ES-I3 (cell line): Measurements from ENCODE around the gene CDCA4.

Source experiments
- H3K36me3 ChIP-seq: 2 replicates; pipeline ENCODE4 v1.6.1; 2013; ENCODE audit warnings: mild to moderate bottlenecking, low read length, control low read depth, moderate library complexity; ENCODE audit not compliant: insufficient read depth
- H3K4me1 ChIP-seq: 2 replicates; pipeline ENCODE4 v1.6.1; 2013; ENCODE audit warnings: mild to moderate bottlenecking, control low read depth, low read length; ENCODE audit not compliant: insufficient read depth
- H3K9ac ChIP-seq: 2 replicates; pipeline ENCODE4 v1.6.1; 2013; ENCODE audit warnings: low read depth, mild to moderate bottlenecking, low read length, moderate library complexity
- H3K9me3 ChIP-seq: 2 replicates; pipeline ENCODE4 v1.6.1; 2013; ENCODE audit warnings: mild to moderate bottlenecking, low read length, moderate library complexity; ENCODE audit not compliant: control insufficient read depth, insufficient read depth

The CDCA4 gene

GRCh38 chr14:104969741-104970230 lies 51.1 kb downstream of the CDCA4 start:
- peak overlapping the region; percentile 32; the same call in 1 of the 2 replicates for H3K9ac ChIP-seq
- H3K9me3 ChIP-seq = no peaks in the 10 kb centered on the region
- peaks cover 54% of the 10 kb centered on the region; the same call in 1 of the 2 replicates for H3K4me1 ChIP-seq

GRCh38 chr14:104968541-104969401 lies 52.1 kb downstream of the CDCA4 start:
- no peaks in the 10 kb centered on the region for H3K36me3 ChIP-seq
- H3K9ac ChIP-seq = peak overlapping the region; percentile 48; the same call in 1 of the 2 replicates
- no peaks in the 10 kb centered on the region for H3K9me3 ChIP-seq
- peaks cover 49% of the 10 kb centered on the region; the same call in 1 of the 2 replicates for H3K4me1 ChIP-seq

More at GRCh38 chr14:104969741-104970230, 51.1 kb downstream of the CDCA4 start:
- H3K36me3 ChIP-seq = no peaks in the 10 kb centered on the region

GRCh38 chr14:104968153-104968527 lies 52.7 kb downstream of the CDCA4 start:
- Histone ChIP-seq H3K9ac (peak overlapping the region; percentile 48; the same call in 1 of the 2 replicates), H3K9me3 (no peaks in the 10 kb centered on the region), H3K36me3 (no peaks in the 10 kb centered on the region), H3K4me1 (peaks cover 44% of the 10 kb centered on the region; the same call in 1 of the 2 replicates)

GRCh38 chr14:104967386-104968152 lies 53.3 kb downstream of the CDCA4 start:
- Histone ChIP-seq H3K36me3 (no peaks in the 10 kb centered on the region), H3K4me1 (peaks cover 39% of the 10 kb centered on the region; the same call in 1 of the 2 replicates), H3K9ac (peak overlapping the region; percentile 48), H3K9me3 (no peaks in the 10 kb centered on the region)

GRCh38 chr14:104966981-104967385 lies 53.9 kb downstream of the CDCA4 start:
- Histone ChIP-seq H3K36me3 (no peaks in the 10 kb centered on the region), H3K4me1 (peaks cover 34% of the 10 kb centered on the region; the same call in 1 of the 2 replicates), H3K9ac (peak overlapping the region; percentile 48; the same call in 1 of the 2 replicates), H3K9me3 (no peaks in the 10 kb centered on the region)

- H3K36me3 ChIP-seq = no peaks in the 10 kb centered on the region
- no peaks in the 10 kb centered on the region for H3K9me3 ChIP-seq
- H3K4me1 ChIP-seq = peaks cover 29% of the 10 kb centered on the region; the same call in 1 of the 2 replicates
- no peak overlapping the region for H3K9ac ChIP-seq
Measured at GRCh38 chr14:104966261-104966865, 54.5 kb downstream of the CDCA4 start.

- Histone ChIP-seq H3K36me3 (no peaks in the 10 kb centered on the region), H3K9ac (no peak overlapping the region), H3K4me1 (peaks cover 24% of the 10 kb centered on the region; the same call in 1 of the 2 replicates), H3K9me3 (no peaks in the 10 kb centered on the region)
Measured at GRCh38 chr14:104965561-104966231, 55.2 kb downstream of the CDCA4 start.

GRCh38 chr14:104964546-104964945 lies 56.3 kb downstream of the CDCA4 start:
- H3K36me3 ChIP-seq = no peaks in the 10 kb centered on the region
- H3K9ac ChIP-seq = no peak overlapping the region

More at GRCh38 chr14:104964546-104964945, 56.3 kb downstream of the CDCA4 start:
- H3K9me3 ChIP-seq = no peaks in the 10 kb centered on the region
- peaks cover 16% of the 10 kb centered on the region; the same call in 1 of the 2 replicates for H3K4me1 ChIP-seq
